GM18909 (cell line): Measurements from ENCODE around the gene SAP30L.

Source experiments
- ATAC-seq: cut with Tn5 transposase; IDR thresholded peaks from one replicate; pipeline ENCODE4 v1.9.1; 2021; ENCODE audit warnings: mild to moderate bottlenecking; ENCODE audit not compliant: unreplicated experiment, poor library complexity

Gene SAP30L

GRCh38 chr5:154418344-154418820 lies 27.4 kb upstream of the SAP30L start:
- no peak for ATAC-seq

GRCh38 chr5:154419236-154419635 lies 26.6 kb upstream of the SAP30L start:
- ATAC-seq = no peak

GRCh38 chr5:154421868-154422267 lies 23.9 kb upstream of the SAP30L start:
- peak; percentile 60 for ATAC-seq

- ATAC-seq = no peak
These were observed 23.5 kb upstream of the SAP30L start for GRCh38 chr5:154422298-154422697.

DNA sequence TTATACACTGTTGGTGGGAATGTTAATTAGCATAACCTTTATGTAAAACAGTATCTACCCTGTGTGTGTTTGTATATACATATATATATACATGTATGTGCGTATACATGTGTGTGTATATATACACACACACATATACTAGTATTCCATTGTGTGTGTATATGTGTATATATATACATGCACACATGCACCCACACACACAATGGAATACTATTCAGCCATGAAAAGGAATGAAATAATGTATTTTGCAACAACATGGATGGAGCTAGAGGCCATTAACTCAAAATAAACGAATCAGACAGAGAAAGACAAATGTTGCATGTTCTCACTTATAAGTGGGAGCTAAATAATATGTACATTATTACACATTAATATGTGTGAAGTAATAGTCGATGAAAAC lies 17.6 kb upstream of the SAP30L start:
- ATAC-seq = no peak

DNA sequence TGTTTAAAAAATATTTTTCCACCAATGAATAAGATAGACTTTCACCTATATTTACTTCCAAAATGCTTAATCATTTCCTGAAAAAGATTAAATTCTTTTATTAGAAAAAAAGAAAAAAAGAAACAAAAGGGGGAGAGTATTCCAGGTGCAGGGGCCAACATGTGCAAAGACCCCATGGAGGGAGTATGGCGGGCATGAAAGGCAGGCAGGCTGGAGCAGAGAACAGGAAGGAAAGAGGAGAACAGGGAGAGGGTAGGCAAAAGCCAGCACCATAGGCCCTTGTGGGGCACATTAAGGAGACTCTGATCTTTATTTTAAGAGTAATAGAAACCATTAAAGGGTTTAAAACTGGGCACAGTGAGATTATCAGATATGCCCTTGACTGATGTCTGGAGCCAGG lies 16.5 kb upstream of the SAP30L start:
- no peak for ATAC-seq

GRCh38 chr5:154430466-154430865 lies 15.3 kb upstream of the SAP30L start:
- no peak for ATAC-seq

- ATAC-seq = no peak
These were observed 14.7 kb upstream of the SAP30L start for GRCh38 chr5:154430961-154431630.

- no peak for ATAC-seq
These were observed 10.6 kb upstream of the SAP30L start for GRCh38 chr5:154435226-154435625.

GRCh38 chr5:154437281-154437965 lies 8.4 kb upstream of the SAP30L start:
- no peak for ATAC-seq

DNA sequence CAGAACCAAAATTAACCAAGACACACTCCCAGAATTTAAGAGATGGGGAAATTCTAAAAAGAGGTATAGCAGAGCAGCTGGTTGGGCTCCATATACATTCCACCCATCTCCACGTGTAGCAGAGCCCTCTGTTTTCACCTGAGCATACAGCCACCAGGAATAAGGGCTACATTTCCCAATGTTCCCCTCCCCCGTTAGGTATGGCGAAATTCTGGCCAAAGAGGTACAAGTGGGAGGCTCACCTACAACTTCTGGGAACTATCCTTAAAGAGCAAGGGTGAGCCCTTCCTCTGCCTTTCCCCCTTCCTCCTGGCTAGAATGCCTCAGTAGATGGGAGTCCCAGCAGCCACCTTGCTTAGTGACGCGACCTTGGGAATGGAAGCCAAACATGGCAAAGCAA lies 5.3 kb upstream of the SAP30L start:
- no peak for ATAC-seq

GRCh38 chr5:154442801-154443200 lies 3.0 kb upstream of the SAP30L start:
- no peak for ATAC-seq

DNA sequence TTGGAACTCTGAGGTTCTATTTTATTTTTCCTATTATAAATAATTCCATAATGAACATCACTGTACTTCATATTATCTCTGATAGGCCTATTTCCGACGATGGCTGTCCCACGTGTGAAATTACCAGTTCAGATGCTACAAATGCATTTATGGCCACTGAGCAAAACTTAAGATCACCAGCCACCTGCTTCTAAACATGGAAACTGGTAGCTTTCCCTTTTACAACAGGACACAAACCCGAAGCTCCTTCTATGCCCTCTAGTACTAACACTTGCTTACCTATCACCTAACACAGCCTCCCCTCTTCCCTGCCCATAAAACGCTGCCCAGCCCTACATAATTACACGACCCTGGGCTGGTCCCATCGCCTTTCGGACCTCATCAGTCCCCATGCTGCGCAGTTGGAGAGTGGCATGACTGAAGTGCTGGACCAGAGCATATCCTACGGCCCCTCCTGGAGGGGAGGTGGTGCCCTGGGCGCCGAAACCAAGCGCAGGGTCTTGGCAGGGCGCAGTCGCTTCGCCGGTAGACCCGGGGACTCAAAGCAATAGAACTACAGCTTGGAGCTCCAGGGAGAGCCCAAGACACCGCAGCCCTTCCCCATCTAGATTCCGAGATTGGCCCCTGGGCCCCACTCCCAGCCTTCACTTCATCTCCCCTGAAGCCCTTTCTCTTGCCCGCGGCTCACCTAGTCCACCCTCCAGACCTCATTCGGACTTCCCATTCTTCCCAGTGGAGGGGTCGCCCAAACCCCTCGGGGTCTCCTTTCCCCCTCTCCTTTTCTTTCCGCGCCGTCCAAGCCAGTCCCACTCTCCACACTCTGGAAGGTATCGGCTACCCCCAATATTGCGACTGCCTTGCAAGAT lies 1.0 kb upstream of the SAP30L start:
- ATAC-seq = peak; percentile 19

DNA sequence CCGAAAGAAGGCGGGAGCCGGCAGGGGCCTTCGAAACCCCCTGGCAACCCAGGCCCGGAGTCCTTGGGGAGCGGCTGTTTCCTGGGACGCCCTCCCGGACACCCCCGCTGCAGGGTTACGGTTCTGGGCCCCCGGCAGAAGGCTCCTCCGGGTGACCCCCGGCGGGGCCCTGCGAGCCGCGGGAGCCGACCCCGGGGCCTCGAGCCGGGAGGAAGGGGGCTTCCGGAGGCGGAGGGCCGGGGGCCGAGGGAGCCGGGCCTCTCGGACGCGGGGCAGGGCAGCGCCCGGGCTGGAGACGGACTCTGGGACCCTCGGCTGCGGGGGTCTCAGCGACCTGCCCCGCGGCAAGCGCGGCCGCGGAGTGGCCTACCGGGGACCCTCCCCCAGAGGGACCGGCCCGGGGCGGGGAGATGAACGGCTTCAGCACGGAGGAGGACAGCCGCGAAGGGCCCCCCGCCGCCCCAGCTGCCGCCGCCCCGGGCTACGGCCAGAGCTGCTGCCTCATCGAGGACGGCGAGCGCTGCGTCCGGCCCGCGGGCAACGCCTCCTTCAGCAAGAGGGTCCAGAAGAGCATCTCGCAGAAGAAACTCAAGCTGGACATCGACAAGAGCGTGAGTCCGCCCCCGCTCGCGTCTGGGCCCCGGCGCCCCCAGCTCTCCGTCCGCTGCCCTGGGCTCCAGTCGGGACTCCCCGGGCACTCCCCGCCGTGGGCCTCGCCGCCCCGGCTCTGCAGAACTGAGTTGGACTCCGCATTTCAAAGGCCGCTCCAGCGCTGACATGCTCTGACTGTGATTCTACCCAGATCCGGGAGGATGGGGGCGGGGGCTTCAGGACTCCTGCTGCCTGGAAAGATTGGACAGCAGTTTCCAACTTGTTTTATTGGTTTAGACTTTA lies 645 bp downstream of the SAP30L start:
- ATAC-seq = peak; percentile 27

- no peak for ATAC-seq
These were observed 1.4 kb downstream of the SAP30L start for GRCh38 chr5:154447089-154447725.

DNA sequence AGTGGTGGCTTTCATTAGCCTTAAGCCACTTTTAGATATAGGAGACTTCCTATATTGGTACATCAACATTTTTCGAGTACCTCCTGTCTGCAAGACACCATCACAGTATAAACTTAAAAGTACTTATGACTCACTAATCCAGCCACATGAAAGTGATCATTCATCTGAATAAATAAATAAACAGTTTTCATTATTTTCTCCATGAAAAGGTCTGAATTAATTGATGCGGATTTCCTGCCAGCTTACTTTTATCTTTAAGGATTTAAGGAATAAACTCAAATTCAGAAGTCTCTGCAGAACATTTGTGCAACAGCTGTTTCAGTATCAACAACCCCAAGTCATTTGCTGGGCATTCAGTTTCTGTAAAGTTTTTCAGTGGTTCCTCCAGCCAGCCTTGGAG lies 4.0 kb downstream of the SAP30L start:
- no peak for ATAC-seq

- no peak for ATAC-seq
These were observed 6.2 kb downstream of the SAP30L start for GRCh38 chr5:154451957-154452356.

- no peak for ATAC-seq
These were observed 9.8 kb downstream of the SAP30L start for GRCh38 chr5:154455585-154455984.

GRCh38 chr5:154456540-154456939 lies 10.7 kb downstream of the SAP30L start:
- ATAC-seq = no peak

DNA sequence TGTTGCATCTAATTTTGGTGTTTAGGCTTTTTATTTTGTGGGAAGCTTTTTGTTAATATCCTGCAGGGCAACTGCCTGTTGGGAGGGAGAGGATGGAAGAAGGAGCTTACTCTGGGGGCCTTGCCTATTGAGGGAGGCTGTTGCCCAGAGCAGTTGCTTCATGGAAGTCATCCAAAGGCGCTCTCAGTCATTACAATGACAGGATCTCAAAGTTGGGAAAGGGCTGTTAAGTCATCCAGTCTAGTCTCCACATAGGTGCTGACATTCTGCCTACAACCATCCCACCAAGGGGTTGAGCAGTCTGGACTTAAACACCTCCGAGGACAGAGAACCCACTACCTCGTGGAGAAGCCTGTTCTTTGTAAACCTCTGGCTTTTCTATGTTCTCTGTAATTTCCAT lies 13.2 kb downstream of the SAP30L start:
- ATAC-seq = no peak
